Fibroblast of the aortic adventitia (primary cell): ENCODE results near the gene STAU1. TPM values are rescaled to one million over a fixed set of nuclear protein-coding genes. Genes with fewer than 3 reads are reported as not detected.
"Not testable (repeated sequence)": the region's sequence is repeated elsewhere in the genome, so short reads cannot be mapped to it uniquely, and the experiment has no call there.

Experiments used
- DNase-seq: peaks from one replicate; pipeline ENCODE4 v3.0.0-alpha.2; 2010; ENCODE audit warnings: low read depth
- H3K4me3 ChIP-seq: 2 replicates; pipeline ENCODE4 v1.5.1; 2011; ENCODE audit warnings: low read depth, mild to moderate bottlenecking, control low read depth, low read length, moderate library complexity
- CTCF ChIP-seq: IDR thresholded peaks from 2 replicates; pipeline ENCODE4 v1.5.1; 2011; ENCODE audit warnings: mild to moderate bottlenecking, low read length, control low read depth, inconsistent platforms; ENCODE audit not compliant: insufficient read depth
- total RNA-seq: library from RNA; depleted of rRNA; stranded (reverse); fragments of >200 nt; gene quantifications from 2 replicates; pipeline ENCODE4 v1.2.3, GENCODE V29; 2012; ENCODE audit warnings: low replicate concordance

Gene STAU1
- total RNA-seq, 1 donor: 60.0 TPM

GRCh38 chr20:49099011-49099410 lies 89.1 kb downstream of the STAU1 start:
- no peak for DNase-seq
- no peak for TF ChIP-seq CTCF

GRCh38 chr20:49098136-49098535 lies 90.0 kb downstream of the STAU1 start:
- no peak for TF ChIP-seq CTCF
- DNase-seq: no peak
- H3K4me3 ChIP-seq: no peak overlapping the region

More at GRCh38 chr20:49099011-49099410, 89.1 kb downstream of the STAU1 start:
- H3K4me3 ChIP-seq: no peak overlapping the region

GRCh38 chr20:49097159-49097558 lies 91.0 kb downstream of the STAU1 start:
- TF ChIP-seq CTCF: no peak
- no peak for DNase-seq
- H3K4me3 ChIP-seq: no peak overlapping the region

GRCh38 chr20:49096203-49096730 lies 91.9 kb downstream of the STAU1 start:
- no peak for TF ChIP-seq CTCF
- H3K4me3 ChIP-seq: no peak overlapping the region
- DNase-seq: no peak

GRCh38 chr20:49091762-49092161 lies 96.4 kb downstream of the STAU1 start:
- TF ChIP-seq CTCF: no peak

GRCh38 chr20:49091104-49091503 lies 97.0 kb downstream of the STAU1 start:
- H3K4me3 ChIP-seq: no peak overlapping the region
- no peak for DNase-seq
- TF ChIP-seq CTCF: no peak

More at GRCh38 chr20:49091762-49092161, 96.4 kb downstream of the STAU1 start:
- no peak for DNase-seq
- H3K4me3 ChIP-seq: no peak overlapping the region

GRCh38 chr20:49082295-49082694 lies 105.8 kb downstream of the STAU1 start:
- not testable (repeated sequence) for DNase-seq, H3K4me3 ChIP-seq
